ENCODE measurements around the gene PDZK1. TPM values are rescaled to one million over a fixed set of nuclear protein-coding genes. Genes with fewer than 3 reads are reported as not detected.
A peak's percentile ranks its signal among the peaks of the same experiment; 100 is the strongest.

The PDZK1 gene
- total and polyA plus RNA-seq, 2 of the 8 experiments (the other 6 are each of a cell fraction or from before 2014, with no cell fraction given) = 0.17 TPM; not detected in 1

DNA sequence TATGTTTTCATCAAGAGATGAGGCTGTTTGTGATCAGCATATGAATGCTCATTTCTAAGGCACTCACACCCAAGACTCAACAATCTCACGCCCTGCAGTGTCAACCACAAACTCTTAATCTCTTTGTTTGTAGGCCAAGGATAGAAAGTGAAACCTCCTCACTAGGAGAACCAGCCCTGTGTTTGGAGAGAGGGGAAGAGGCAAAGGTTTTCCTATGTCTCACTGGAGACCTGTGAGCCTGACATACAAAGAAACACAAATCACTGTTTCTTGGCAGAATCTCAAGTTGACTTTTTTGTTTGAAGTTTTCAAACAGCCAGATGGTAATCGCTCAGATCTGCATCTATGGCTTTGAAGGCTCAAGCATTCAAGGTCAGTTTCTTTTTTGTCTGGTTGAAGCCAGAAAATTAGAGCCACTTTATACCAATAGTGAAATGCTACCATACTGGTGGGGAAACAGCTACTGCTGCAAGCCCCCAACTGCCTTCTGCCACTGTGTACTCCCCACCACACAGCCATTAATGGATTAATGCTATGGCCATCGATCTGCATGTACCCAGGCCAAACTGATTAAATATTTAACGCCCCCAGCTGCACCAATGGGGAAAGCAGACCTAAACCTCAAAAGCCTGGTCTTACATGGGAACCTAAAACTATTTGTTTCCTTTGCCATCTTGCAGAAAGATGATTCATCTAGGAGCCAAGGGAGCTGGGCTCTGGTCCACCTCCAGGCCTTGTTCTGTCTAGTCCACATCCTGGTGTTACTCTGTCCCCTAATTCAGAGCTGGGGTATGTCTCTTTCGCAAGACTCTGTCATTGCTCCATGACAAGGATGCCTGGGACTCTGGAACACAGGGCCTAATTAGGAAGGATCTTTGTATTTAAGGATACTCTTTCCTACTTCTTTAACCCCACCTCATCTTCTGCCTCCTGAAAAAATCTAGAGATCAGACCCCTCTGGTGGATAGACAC, 16.3 kb downstream of the PDZK1 start:
- H3K18ac ChIP-seq (ENCODE audit: extremely low read depth, low read length) = no peak overlapping the region
- DNase-seq (ENCODE audit: low read depth in 1 of 2, low spot score in 2 of 2) = no peak
- H2BK20ac ChIP-seq (ENCODE audit: low read length) = no peak overlapping the region
- H3K23me2 ChIP-seq (ENCODE audit: low read depth, low read length) = no peaks in the 10 kb centered on the region
- H3K9ac ChIP-seq (replicated peaks in 1 of 4; ENCODE audit: extremely low read depth in 1 of 4, low read depth in 3 of 4, low read length in 3 of 4) = no peak overlapping the region
- no peak overlapping the region for H2AFZ ChIP-seq (ENCODE audit: low read length)
- no peak overlapping the region for H3K4me2 ChIP-seq (ENCODE audit: insufficient read depth in 1 of 2, low read depth in 2 of 2, low read length in 2 of 2)
- no peak overlapping the region for H3K14ac ChIP-seq (ENCODE audit: insufficient read length)
- H3K79me2 ChIP-seq (ENCODE audit: control insufficient read depth in 1 of 2, insufficient read depth in 2 of 2, low read length in 2 of 2) = no peaks in the 10 kb centered on the region
- POLR2A ChIA-PET (ENCODE audit: partially characterized antibody) = interaction anchor here (0.6 kb wide), 1 partner anchor 1588 kb away, joined by 3 read pairs; no protein-coding TSS in a partner anchor
- H3K27ac ChIP-seq (ENCODE audit: low read depth, low read length) = no peak overlapping the region
- no peak overlapping the region for H3K4ac ChIP-seq (replicated peaks; ENCODE audit: insufficient read length, low read depth, low read length)
- H4K5ac ChIP-seq (ENCODE audit: insufficient read length, low read depth, low read length) = no peak overlapping the region
- H3K4me1 ChIP-seq (replicated peaks in 1 of 4; ENCODE audit: control insufficient read depth in 3 of 4, insufficient read depth in 4 of 4, low read length in 3 of 4) = peaks cover 0 to 3% (median under 1%) of the 10 kb centered on the region in 4 experiments; a peak in 2 of 7 replicates
- no peak overlapping the region for H2BK120ac ChIP-seq (replicated peaks; ENCODE audit: low read depth, low read length)
- H2AK5ac ChIP-seq (ENCODE audit: low read depth, low read length) = no peak overlapping the region
- no peak for TF ChIP-seq SP1 (IDR thresholded peaks at IDR 0.05; ENCODE audit: low read depth, low read length)
- TF ChIP-seq TAF1 (IDR thresholded peaks at IDR 0.05; ENCODE audit: low read depth, low read length) = no peak
- TF ChIP-seq KDM5A (IDR thresholded peaks at IDR 0.05; ENCODE audit: low read length) = no peak
- TF ChIP-seq CEBPB (IDR thresholded peaks at IDR 0.05; ENCODE audit: low read depth, low read length) = 0 out of 2 replicates have a peak, but pooled peaks have one; percentile 19
- no peak for TF ChIP-seq SIN3A (conservative IDR thresholded peaks at IDR 0.05 in 1 of 2, IDR thresholded peaks at IDR 0.05 in 1 of 2; ENCODE audit: low read depth in 1 of 2, low read length in 2 of 2)
- no peaks in the 10 kb centered on the region for H3K27me3 ChIP-seq (replicated peaks in 1 of 4; ENCODE audit: control insufficient read depth in 3 of 4, extremely low read depth in 1 of 4, insufficient read depth in 3 of 4, low read length in 3 of 4)
- no peak for FAIRE-seq
- H2BK12ac ChIP-seq (ENCODE audit: low read depth, low read length) = no peak overlapping the region
- no peak overlapping the region for H3K23ac ChIP-seq (ENCODE audit: insufficient read length)
- H4K8ac ChIP-seq (ENCODE audit: extremely low read depth, insufficient read depth, low read length) = no peak overlapping the region
- CTCF ChIA-PET (ENCODE audit: partially characterized antibody) = interaction anchor here (0.9 to 1.3 kb wide), 2 partner anchors 29 to 155 kb away, joined by 4 to 6 read pairs; partner anchors contain the start of gene NUDT17
- H3K36me3 ChIP-seq (ENCODE audit: control insufficient read depth in 2 of 4, insufficient read depth in 4 of 4, low read length in 3 of 4) = no peaks in the 10 kb centered on the region
- H3K56ac ChIP-seq (replicated peaks; ENCODE audit: insufficient read length, low read depth, low read length) = no peak overlapping the region
- H3K9me3 ChIP-seq (ENCODE audit: insufficient read depth in 2 of 2, low read depth in 1 of 2, low read length in 1 of 2) = no peaks in the 10 kb centered on the region
- H2BK5ac ChIP-seq (ENCODE audit: low read depth, low read length) = no peak overlapping the region
- H4K20me1 ChIP-seq (replicated peaks in 1 of 2; ENCODE audit: control insufficient read depth in 1 of 2, insufficient read depth in 2 of 2, low read length in 2 of 2) = no peaks in the 10 kb centered on the region
- H4K91ac ChIP-seq (replicated peaks; ENCODE audit: insufficient read length, low read length) = no peak overlapping the region
- H2BK15ac ChIP-seq (ENCODE audit: low read length) = no peak overlapping the region
- WGBS, 2 experiments (ENCODE audit: extremely low coverage in 1 of 2, insufficient coverage in 1 of 2, insufficient read length in 1 of 2, insufficient replicate concordance in 2 of 2, low coverage in 1 of 2, low lambda C conversion rate in 2 of 2, missing lambda C conversion rate in 1 of 2) = 92% methylated on average over 5 of the region's 5 CpGs; no CpG with 5 or more reads in 1 of the 2 experiments
- H3K79me1 ChIP-seq (ENCODE audit: low read depth, low read length) = no peaks in the 10 kb centered on the region
- H3K4me3 ChIP-seq (ENCODE audit: extremely low read depth in 1 of 4, insufficient read depth in 2 of 4, low read depth in 3 of 4, low read length in 4 of 4) = no peak overlapping the region
